HepG2 (cell line): ENCODE measurements around the gene SPI1. TPM values are rescaled to one million over a fixed set of nuclear protein-coding genes. Genes with fewer than 3 reads are reported as not detected.
A peak's percentile ranks its signal among the peaks of the same experiment; 100 is the strongest.

Source experiments
- ATF4 ChIP-seq, 2 experiments: fragments of 450-650 bp in 1 of 2; sonication (generic) in 1 of 2; formaldehyde crosslinking; IDR thresholded peaks; 2 replicates each; pipeline versions ENCODE4 v1.5.0 to v1.8.0; 2020 to 2022; ENCODE audit warnings: mild to moderate bottlenecking in 1 of 2, missing genetic modification reagents in 1 of 2
- CREB1 ChIP-seq, 2 experiments: fragments of 450-650 bp in 1 of 2; IDR thresholded peaks; 2 replicates each; pipeline ENCODE4 v1.6.1; 2016 to 2017; ENCODE audit warnings: control low read depth in 1 of 2, mild to moderate bottlenecking in 1 of 2, missing compliant biosample characterization in 1 of 2, missing genetic modification characterization in 1 of 2
- ETV6 ChIP-seq: sonication (generic); formaldehyde crosslinking; conservative IDR thresholded peaks from 2 replicates; pipeline ENCODE4 v1.4.0; 2020; ENCODE audit warnings: missing genetic modification reagents
- GTF2F1 ChIP-seq: fragments of 150-350 bp; IDR thresholded peaks from 2 replicates; pipeline ENCODE4 v1.6.1; 2014; ENCODE audit warnings: low read length
- JARID2 ChIP-seq: sonication (generic); formaldehyde crosslinking; IDR thresholded peaks from 2 replicates; pipeline ENCODE4 v1.8.1; 2023; ENCODE audit warnings: missing genetic modification reagents, inconsistent platforms; ENCODE audit not compliant: insufficient replicate concordance
- MYNN ChIP-seq: sonication (generic); formaldehyde crosslinking; IDR thresholded peaks from 2 replicates; pipeline ENCODE4 v1.4.0; 2020; ENCODE audit warnings: mild to moderate bottlenecking, low read depth, missing genetic modification reagents
- NR2C2 ChIP-seq: sonication (generic); formaldehyde crosslinking; IDR thresholded peaks from 2 replicates; pipeline ENCODE4 v1.4.0; 2020; ENCODE audit warnings: missing genetic modification reagents, mild to moderate bottlenecking, moderate library complexity, borderline replicate concordance
- REXO4 ChIP-seq: sonication (generic); formaldehyde crosslinking; IDR thresholded peaks from 2 replicates; pipeline ENCODE4 v1.8.0; 2022; ENCODE audit warnings: missing genetic modification reagents, mild to moderate bottlenecking, borderline replicate concordance
- RFXAP ChIP-seq: sonication (generic); formaldehyde crosslinking; IDR thresholded peaks from 2 replicates; pipeline ENCODE4 v1.4.0; 2020; ENCODE audit warnings: missing genetic modification reagents, borderline replicate concordance
- SNAPC2 ChIP-seq: sonication (generic); formaldehyde crosslinking; IDR thresholded peaks from 2 replicates; pipeline ENCODE4 v1.8.1; 2022; ENCODE audit warnings: mild to moderate bottlenecking, missing genetic modification reagents
- SOX6 ChIP-seq, 2 experiments: fragments of 450-650 bp in 1 of 2; sonication (generic) in 1 of 2; formaldehyde crosslinking in 1 of 2; IDR thresholded peaks; 2 replicates each; pipeline versions ENCODE4 v1.4.0 to v1.6.1; 2017 to 2020; ENCODE audit warnings: antibody characterized with exemption in 1 of 2, mild to moderate bottlenecking in 1 of 2, missing genetic modification reagents in 1 of 2
- USF2 ChIP-seq, 2 experiments: sonication (generic) in 1 of 2; formaldehyde crosslinking in 1 of 2; IDR thresholded peaks; 2 replicates each; pipeline versions ENCODE4 v1.5.1 to v1.6.1; 2011 to 2020; ENCODE audit warnings: borderline replicate concordance in 1 of 2, low read depth in 1 of 2, low read length in 1 of 2, mild to moderate bottlenecking in 1 of 2, missing genetic modification reagents in 1 of 2, moderate library complexity in 1 of 2
- ZBTB38 ChIP-seq: sonication (generic); formaldehyde crosslinking; IDR thresholded peaks from 2 replicates; pipeline ENCODE4 v1.5.1; 2020; ENCODE audit warnings: mild to moderate bottlenecking, missing genetic modification reagents
- ZNF646 ChIP-seq: sonication (generic); formaldehyde crosslinking; IDR thresholded peaks from 2 replicates; pipeline ENCODE4 v1.9.0; 2021; ENCODE audit warnings: mild to moderate bottlenecking, missing genetic modification reagents
- ZNF772 ChIP-seq: sonication (generic); formaldehyde crosslinking; IDR thresholded peaks from 2 replicates; pipeline ENCODE4 v1.5.0; 2020; ENCODE audit warnings: mild to moderate bottlenecking, missing genetic modification reagents
- ZSCAN21 ChIP-seq: sonication (generic); formaldehyde crosslinking; IDR thresholded peaks from 2 replicates; pipeline ENCODE4 v1.8.0; 2022; ENCODE audit warnings: mild to moderate bottlenecking, missing genetic modification reagents, moderate library complexity, borderline replicate concordance
- polyA plus RNA-seq, 8 experiments: library from polyadenylated mRNA; depleted of rRNA in 3 of 8; stranded (reverse) in 7 of 8; unstranded in 1 of 8; fragments of >200 nt; fragmentation: Illumina TruSeq in 4 of 8; extraction: Trizol in 4 of 8; gene quantifications; 2 replicates each; pipeline versions ENCODE4 v1.2.1 to v1.2.3, GENCODE V29; 2011 to 2016; ENCODE audit warnings: low read depth in 4 of 8, missing spikeins in 1 of 8, mixed read lengths in 1 of 8; ENCODE audit not compliant: insufficient read depth in 1 of 8
- total RNA-seq, 5 experiments: library from RNA; depleted of rRNA; stranded (reverse); fragments of >200 nt; fragmentation: Illumina TruSeq; extraction: Trizol; gene quantifications; 2 replicates each; pipeline ENCODE4 v1.2.3, GENCODE V29; 2016; ENCODE audit warnings: low read depth in 1 of 5
- TF ChIP-seq, protein P1 (sequence below): sonication (generic); formaldehyde crosslinking; IDR thresholded peaks from 2 replicates; pipeline ENCODE4 v1.4.0; 2020; ENCODE audit warnings: missing genetic modification reagents

SPI1 gene
- total and polyA plus RNA-seq, 2 of the 13 experiments (the other 11 are each of a cell fraction or from before 2014, with no cell fraction given): not detected

DNA sequence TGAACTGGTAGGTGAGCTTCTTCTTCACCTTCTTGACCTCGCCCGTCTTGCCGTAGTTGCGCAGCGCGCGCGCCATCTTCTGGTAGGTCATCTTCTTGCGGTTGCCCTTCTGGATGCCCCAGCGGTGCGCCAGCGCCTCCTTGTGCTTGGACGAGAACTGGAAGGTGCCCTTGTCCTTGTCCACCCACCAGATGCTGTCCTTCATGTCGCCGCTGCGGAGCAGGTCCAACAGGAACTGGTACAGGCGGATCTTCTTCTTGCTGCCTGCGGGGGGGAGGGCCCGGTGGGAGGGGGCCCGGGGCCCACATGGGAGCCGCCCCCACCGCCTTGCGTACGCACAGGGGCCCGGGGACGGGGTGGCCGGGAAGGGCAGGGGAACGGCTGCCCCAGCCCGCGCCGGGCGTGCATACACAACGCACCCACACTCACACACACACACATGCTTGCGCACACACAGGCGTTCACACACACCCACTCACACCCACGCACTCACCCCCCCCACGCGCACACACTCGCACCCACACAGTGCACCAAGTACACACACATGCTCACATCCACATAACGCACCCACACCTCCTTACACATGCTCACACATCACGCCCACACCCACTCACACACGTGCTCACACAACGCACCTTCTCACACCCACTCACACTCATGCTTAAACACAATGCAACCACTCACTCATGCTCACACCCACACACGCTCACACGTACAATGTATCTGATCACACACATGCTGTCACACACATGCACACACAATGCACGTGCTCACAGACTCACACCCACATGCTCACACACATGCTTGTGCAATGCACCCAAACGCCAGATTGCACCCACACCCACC, 22.8 kb downstream of the SPI1 start (continued):
- TF ChIP-seq ZNF646 (CRISPR knock-in tag) (peak; percentile 86), ZNF772 (peak; percentile 75; the same call in 1 of the 2 replicates), ETV6 (CRISPR knock-in tag) (no peak), ATF4 (CRISPR knock-in tag; IDR thresholded peaks at IDR 0.05) (no peak), NR2C2 (0 out of 2 replicates have a peak, but pooled peaks have one; percentile 35), GTF2F1 (no peak), RFXAP (no peak; the same call in 1 of the 2 replicates), JARID2 (no peak), ZBTB38 (CRISPR knock-in tag) (peak; percentile 65; the same call in 1 of the 2 replicates), MYNN (CRISPR knock-in tag) (no peak), ZSCAN21 (CRISPR knock-in tag) (peak; percentile 63; the same call in 1 of the 2 replicates), SNAPC2 (CRISPR knock-in tag) (no peak), CREB1 (IDR thresholded peaks at IDR 0.05) (no peak), CREB1 (CRISPR knock-in tag; IDR thresholded peaks at IDR 0.05) (no peak), SOX6 (IDR thresholded peaks at IDR 0.05) (no peak), SOX6 (CRISPR knock-in tag; IDR thresholded peaks at IDR 0.05) (peak; percentile 25; the same call in 1 of the 2 replicates), REXO4 (no peak), USF2 (IDR thresholded peaks at IDR 0.05; ENCODE audit: low read depth, low read length) (no peak), USF2 (CRISPR knock-in tag; IDR thresholded peaks at IDR 0.05; ENCODE audit: borderline replicate concordance) (no peak)
- TF ChIP-seq, protein P1, sequence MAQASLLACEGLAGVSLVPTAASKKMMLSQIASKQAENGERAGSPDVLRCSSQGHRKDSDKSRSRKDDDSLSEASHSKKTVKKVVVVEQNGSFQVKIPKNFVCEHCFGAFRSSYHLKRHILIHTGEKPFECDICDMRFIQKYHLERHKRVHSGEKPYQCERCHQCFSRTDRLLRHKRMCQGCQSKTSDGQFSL (CRISPR knock-in tag): no peak
